IgD-negative memory B cell (primary cell): ENCODE data around the gene TLR10. TPM values are rescaled to one million over a fixed set of nuclear protein-coding genes. Genes with fewer than 3 reads are reported as not detected.
"Not testable (repeated sequence)": the region's sequence is repeated elsewhere in the genome, so short reads cannot be mapped to it uniquely, and the experiment has no call there.

Experiments
- H3K27ac Mint-ChIP-seq, 3 donors: one replicate each; pipeline ENCODE4 v1.8.0; 2020 to 2022; ENCODE audit warnings: mild to moderate bottlenecking in 3 of 3, mixed read lengths in 3 of 3, moderate library complexity in 1 of 3
- H3K27me3 Mint-ChIP-seq: one replicate; pipeline ENCODE4 v1.8.0; 2021; ENCODE audit warnings: mixed read lengths
- H3K36me3 Mint-ChIP-seq: one replicate; pipeline ENCODE4 v1.8.0; 2020; ENCODE audit warnings: mild to moderate bottlenecking, mixed read lengths
- H3K4me1 Mint-ChIP-seq, 3 donors: one replicate each; pipeline ENCODE4 v1.8.0; 2020 to 2022; ENCODE audit warnings: mixed read lengths in 3 of 3, mild to moderate bottlenecking in 1 of 3
- H3K4me3 Mint-ChIP-seq, 4 donors: one replicate each; pipeline ENCODE4 v1.8.0; 2020 to 2022; ENCODE audit warnings: mild to moderate bottlenecking in 4 of 4, mixed read lengths in 4 of 4, moderate library complexity in 3 of 4
- H3K9me3 Mint-ChIP-seq, 3 donors: one replicate each; pipeline ENCODE4 v1.8.0; 2020 to 2021; ENCODE audit warnings: mixed read lengths in 3 of 3, mild to moderate bottlenecking in 1 of 3
- polyA plus RNA-seq: library from polyadenylated mRNA; unstranded; fragments of 300-500 nt; fragmentation: Illumina TruSeq; gene quantifications from one replicate; pipeline ENCODE4 v1.2.3, GENCODE V29; 2021

Gene TLR10
- polyA plus RNA-seq, 1 donor from 2014 or later = 183 TPM

DNA sequence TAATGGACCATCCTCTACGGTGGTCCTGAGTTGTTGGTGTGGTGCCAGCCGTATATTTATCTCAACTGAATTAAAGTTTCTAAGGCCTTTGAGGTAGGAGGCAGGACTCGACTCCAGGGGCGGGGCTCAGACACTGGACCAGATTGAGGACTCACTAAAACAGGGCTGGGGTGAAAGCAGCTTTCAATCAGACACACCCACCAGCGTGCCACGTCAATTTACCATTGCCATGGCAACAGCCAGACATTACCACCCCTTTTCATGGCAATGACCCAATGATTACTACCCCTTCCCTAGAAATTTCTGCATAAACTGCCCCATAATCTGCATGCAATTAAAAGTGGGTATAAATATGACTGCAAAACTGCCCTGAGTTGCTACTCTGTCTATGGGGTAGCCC lies 28.5 kb upstream of the TLR10 start:
- Mint-ChIP-seq H3K27ac (no peak overlapping the region), H3K36me3 (peaks cover 2% of the 10 kb centered on the region), H3K4me1 (peaks cover 10 to 21% (median 18%) of the 10 kb centered on the region in 3 donors), H3K4me3 (peak overlapping the region in 1 of 4 donors; percentile 51), H3K9me3 (peaks cover 0 to 3% (median 0%) of the 10 kb centered on the region in 3 donors), H3K27me3 (no peaks in the 10 kb centered on the region)

DNA sequence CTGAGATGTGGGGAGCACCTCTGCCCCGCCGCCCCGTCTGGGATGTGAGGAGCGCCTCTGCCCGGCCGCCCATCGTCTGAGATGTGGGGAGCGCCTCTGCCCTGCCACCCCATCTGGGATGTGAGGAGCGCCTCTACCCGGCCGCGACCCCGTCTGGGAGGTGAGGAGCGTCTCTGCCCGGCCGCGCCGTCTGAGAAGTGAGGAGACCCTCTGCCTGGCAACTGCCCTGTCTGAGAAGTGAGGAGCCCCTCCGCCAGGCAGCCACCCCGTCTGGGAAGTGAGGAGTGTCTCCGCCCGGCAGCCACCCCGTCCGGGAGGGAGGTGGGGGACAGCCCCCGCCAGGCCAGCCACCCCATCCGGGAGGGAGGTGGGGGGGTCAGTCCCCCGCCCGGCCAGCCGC lies 24.7 kb upstream of the TLR10 start:
- H3K4me1 Mint-ChIP-seq = peaks cover 17 to 32% (median 28%) of the 10 kb centered on the region in 3 donors
- not testable (repeated sequence) for H3K36me3 Mint-ChIP-seq, H3K4me3 Mint-ChIP-seq, H3K27me3 Mint-ChIP-seq, H3K27ac Mint-ChIP-seq, H3K9me3 Mint-ChIP-seq

DNA sequence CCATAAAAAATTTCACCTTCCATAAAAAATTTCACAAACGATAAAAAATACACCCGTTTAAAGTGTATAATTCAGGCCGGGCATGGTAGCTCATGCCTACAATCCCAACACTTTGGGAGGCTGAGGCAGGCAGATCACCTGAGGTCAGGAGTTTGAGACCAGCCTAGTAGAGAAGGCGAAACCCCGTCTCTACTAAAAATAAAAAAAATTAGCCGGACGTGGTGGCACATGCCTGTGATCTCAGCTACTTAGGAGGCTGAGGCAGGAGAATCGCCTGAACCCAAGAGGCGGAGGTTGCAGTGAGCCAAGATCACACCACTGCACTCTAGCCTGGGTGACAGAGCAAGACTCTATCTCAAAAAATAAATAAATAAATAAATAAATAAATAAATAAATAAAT lies 23.5 kb upstream of the TLR10 start:
- not testable (repeated sequence) for H3K27me3 Mint-ChIP-seq, H3K9me3 Mint-ChIP-seq
- peak overlapping the region; percentile 75 to 95 (median 88) for H3K4me3 Mint-ChIP-seq
- peak overlapping the region; percentile 88 to 97 (median 89) for H3K27ac Mint-ChIP-seq
- peaks cover 10% of the 10 kb centered on the region for H3K36me3 Mint-ChIP-seq
- H3K4me1 Mint-ChIP-seq = peaks cover 20 to 36% (median 35%) of the 10 kb centered on the region in 3 donors

DNA sequence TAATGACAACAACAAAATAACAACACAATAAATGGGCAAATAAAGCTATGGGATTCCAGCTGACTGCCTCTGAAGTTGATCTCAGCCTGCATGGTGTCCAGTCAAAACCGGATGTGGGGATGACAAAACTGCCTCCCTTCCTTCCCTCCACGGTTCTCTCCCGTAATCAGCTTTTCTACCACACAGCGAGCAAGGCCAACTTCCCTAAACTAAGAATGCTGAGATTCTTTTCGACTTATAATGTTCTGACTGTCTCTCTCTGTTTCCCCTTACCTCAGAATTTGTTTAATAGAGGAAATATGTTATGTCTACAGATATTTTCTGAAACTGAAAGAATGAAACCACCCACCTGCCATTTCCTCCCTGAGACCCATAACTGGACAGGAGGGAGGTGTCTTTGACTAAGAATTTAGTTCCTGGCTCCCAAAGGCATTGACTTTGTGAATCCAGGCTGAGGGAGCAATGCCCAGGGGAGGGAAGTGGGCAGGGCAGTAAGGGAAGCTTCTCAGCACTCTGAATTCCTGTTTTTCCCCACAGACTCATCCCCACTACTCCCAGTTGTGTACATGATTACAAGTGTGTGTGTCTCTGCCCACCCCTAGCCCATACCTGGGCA lies 22.8 kb upstream of the TLR10 start:
- peaks cover 14% of the 10 kb centered on the region for H3K36me3 Mint-ChIP-seq
- peaks cover 3 to 5% (median 5%) of the 10 kb centered on the region in 3 donors for H3K9me3 Mint-ChIP-seq
- H3K4me1 Mint-ChIP-seq = peaks cover 20 to 41% (median 38%) of the 10 kb centered on the region in 3 donors
- peak overlapping the region; percentile 75 to 95 (median 88) for H3K4me3 Mint-ChIP-seq
- H3K27ac Mint-ChIP-seq = peak overlapping the region; percentile 88 to 97 (median 89)
- no peaks in the 10 kb centered on the region for H3K27me3 Mint-ChIP-seq

DNA sequence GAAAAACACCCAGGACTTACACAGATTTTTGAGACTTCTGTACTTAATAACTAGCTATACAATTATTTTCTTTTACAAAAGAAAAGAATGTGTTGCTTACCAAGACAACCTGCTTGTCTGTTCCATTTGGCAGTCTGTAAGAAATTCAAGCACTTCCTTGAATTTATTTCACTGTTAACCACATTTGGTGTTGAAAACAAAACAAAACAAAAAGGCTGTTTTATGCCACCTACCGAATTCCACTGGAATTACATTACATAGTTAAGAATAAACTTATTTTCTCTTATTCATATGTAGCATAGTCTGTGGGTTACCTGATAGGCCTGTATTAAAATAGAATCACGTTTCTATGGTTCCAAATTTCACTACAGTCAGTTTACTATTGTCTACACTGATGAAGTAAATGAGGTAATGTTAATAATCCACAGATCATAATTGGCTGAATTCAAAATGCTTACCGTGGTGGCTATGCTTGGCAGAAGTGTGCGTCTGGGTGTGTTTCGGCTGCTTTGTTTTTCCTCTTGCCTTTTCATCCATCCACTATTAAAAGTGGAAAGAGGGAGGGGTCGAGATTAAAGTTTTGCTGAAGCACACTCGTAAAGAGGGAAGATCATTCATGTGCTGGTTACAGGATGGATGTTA lies 22.0 kb upstream of the TLR10 start, which contains the start of gene TLR1:
TSS of gene TLR1 (minus strand) at position 138 of the 642 bp plus-strand sequence. CDS start 5,960 bp downstream, outside the sequence.
- H3K36me3 Mint-ChIP-seq = peaks cover 21% of the 10 kb centered on the region
- peak within 1 kb of the TSS; percentile 82 to 98 (median 94) for H3K4me3 Mint-ChIP-seq
- H3K27ac Mint-ChIP-seq = peak within 1 kb of the TSS; percentile 88 to 97 (median 89)
- H3K4me1 Mint-ChIP-seq = peaks cover 24 to 45% (median 40%) of the 10 kb centered on the region in 3 donors
- H3K9me3 Mint-ChIP-seq = peaks cover 9 to 14% (median 10%) of the 10 kb centered on the region in 3 donors
- no peaks in the 10 kb centered on the region for H3K27me3 Mint-ChIP-seq

DNA sequence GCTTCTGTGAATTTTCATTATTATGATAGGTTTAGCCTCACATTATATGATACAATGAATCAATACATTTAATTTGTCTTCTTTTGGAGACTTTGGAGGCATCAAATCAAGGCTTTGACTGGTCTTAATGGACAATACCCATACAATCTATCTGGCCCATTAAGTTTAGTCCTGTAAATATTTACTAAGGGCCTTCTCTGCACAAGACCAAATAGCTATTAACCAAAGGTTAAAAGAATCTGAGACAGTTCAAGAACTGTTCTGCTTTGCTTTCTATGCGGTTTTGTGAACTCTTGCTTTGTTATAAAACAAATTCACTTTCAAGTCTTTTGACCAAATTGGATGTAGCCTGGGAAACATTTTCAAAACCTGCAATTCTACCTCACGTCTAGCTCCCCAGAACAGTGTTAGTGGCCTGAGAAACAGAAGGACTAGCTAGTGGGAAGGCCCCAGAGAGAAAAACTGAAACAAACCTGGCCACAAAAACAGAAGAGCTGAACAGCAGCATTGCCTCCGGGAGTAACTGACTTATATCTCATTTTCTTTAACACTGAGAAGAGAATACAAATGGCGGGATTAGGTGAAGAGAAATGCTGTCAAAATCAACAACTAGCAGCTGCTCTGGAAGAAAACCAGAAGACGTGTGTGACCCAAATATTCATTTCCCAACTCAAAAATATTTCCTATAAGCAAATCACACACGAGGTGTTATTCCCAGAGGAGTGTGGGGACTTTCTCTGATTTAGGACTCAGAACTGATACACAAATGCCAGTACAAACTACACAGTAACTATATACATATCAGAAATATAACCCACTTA lies 21.3 kb upstream of the TLR10 start:
- Mint-ChIP-seq H3K36me3 (peaks cover 27% of the 10 kb centered on the region), H3K9me3 (peaks cover 13 to 17% (median 14%) of the 10 kb centered on the region in 3 donors), H3K4me3 (peak overlapping the region; percentile 82 to 98 (median 94)), H3K4me1 (peaks cover 25 to 46% (median 39%) of the 10 kb centered on the region in 3 donors), H3K27ac (peak overlapping the region; percentile 88 to 97 (median 89)), H3K27me3 (no peaks in the 10 kb centered on the region)

DNA sequence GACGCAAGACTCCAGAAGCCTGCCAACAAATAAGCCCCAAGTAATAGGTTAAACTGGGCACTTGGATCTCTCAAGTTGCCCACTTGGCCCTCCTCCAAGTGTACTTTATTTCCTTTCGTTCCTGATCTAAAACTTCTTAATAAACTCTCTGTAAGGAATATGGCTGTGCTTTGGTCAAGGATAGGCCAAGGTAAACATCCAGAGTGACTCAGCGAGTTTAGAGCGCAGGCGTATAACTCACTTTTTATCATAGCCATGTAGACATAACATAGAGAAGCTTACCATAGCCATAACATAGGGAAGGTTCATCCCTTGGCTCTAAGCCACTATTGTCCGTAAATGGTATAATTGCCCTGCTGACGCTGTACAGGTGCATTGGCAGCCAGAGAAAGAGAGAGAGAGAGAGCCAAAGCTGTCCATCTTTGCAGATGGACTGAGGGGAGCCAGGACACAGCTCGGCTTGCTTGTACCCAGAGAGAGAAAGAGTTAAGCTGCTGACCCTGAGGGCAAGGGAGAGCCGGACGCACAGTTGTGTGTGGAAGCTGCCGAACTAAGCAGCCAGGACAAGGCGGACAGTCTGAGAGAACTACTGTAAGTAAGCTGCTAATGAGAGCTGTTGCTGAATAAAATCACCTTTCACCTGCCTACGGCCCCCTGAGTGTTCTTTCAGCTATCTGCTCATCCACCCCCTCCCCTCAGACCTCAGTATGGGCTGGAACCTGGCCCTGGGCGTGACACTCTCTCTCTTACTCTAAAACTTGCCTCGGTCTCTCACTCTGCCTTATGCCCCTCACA lies 20.0 kb upstream of the TLR10 start:
- H3K36me3 Mint-ChIP-seq = peaks cover 30% of the 10 kb centered on the region
- H3K4me3 Mint-ChIP-seq = peak overlapping the region; percentile 66 to 98 (median 88)
- peaks cover 15 to 17% (median 16%) of the 10 kb centered on the region in 3 donors for H3K9me3 Mint-ChIP-seq
- H3K4me1 Mint-ChIP-seq = peaks cover 27 to 46% (median 39%) of the 10 kb centered on the region in 3 donors
- peak overlapping the region; percentile 63 to 97 (median 64) for H3K27ac Mint-ChIP-seq
- H3K27me3 Mint-ChIP-seq = no peaks in the 10 kb centered on the region

DNA sequence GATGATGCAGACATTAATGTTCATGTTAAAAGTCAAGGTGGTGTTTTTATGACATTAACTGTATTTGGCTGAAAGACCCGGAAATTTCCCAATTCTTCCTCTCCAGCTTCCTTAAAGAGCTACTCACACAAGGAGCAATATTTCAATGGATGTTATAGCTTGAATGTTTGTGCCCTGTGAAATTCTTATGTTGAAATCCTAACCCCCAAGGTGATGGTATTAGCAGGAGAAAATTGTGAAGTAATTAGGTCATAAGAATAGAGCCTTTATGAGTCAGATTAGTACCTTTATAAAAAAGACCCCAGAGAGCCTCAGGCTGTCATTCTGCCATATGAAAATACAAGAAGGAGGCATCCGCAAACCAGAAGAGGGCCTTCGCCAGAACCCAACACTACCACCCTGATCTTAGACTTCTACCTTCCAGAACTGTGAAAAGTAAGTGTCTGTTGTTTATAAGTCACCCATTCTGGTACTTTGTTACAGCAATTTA lies 18.2 kb upstream of the TLR10 start:
- Mint-ChIP-seq H3K4me3 (peak overlapping the region in 2 of 4 donors; percentile 41 to 79), H3K27ac (peak overlapping the region in 1 of 3 donors; percentile 53), H3K36me3 (peaks cover 38% of the 10 kb centered on the region), H3K4me1 (peaks cover 30 to 44% (median 39%) of the 10 kb centered on the region in 3 donors), H3K27me3 (no peaks in the 10 kb centered on the region), H3K9me3 (peaks cover 17 to 23% (median 19%) of the 10 kb centered on the region in 3 donors)

DNA sequence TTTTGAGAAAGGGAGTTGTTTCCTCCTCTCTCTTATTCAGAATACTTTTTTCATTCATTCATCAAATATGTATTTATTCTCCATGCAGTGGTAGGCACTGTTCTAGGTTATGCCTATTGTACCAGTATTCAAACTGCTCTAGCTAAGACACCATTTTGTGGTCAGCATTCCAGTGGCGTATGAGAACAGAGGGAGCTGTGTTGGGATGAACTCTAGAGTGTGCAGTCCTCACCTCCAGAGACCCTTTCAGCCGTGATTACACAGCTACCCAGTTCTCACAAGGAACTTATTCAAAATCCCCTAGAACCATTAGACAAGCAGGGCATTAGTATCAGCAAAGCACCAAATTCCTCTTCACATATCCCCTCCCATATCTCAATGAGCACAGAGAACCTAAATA lies 17.6 kb upstream of the TLR10 start:
- Mint-ChIP-seq H3K27ac (peak overlapping the region in 1 of 3 donors; percentile 40), H3K36me3 (peaks cover 43% of the 10 kb centered on the region)

DNA sequence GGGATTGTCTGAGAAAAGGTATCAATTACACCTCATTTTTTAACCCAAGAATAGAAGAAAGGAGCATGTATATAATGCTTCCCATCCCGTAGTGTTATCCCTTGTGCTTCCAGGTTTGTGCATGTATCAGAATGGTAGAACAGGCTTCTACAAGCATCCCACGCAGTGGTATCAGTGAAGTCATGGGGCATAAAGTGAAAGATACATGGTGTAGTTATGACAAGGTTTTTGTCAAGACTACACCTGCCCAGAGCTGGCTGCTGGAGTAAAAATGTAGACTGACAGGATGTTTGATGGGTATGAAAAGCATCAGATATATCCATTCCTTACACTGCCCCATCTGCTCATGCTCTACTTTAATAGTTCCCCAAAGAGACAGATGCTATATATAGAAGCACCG lies 12.3 kb upstream of the TLR10 start:
- Mint-ChIP-seq H3K9me3 (peaks cover 13 to 35% (median 23%) of the 10 kb centered on the region in 3 donors), H3K27me3 (no peaks in the 10 kb centered on the region), H3K4me1 (peaks cover 7 to 22% (median 15%) of the 10 kb centered on the region in 3 donors), H3K36me3 (peaks cover 49% of the 10 kb centered on the region), H3K27ac (no peak overlapping the region), H3K4me3 (no peak overlapping the region)

More for the DNA sequence above, 17.6 kb upstream of the TLR10 start:
- H3K4me3 Mint-ChIP-seq = peak overlapping the region in 2 of 4 donors; percentile 45 to 79
- H3K9me3 Mint-ChIP-seq = peaks cover 19 to 25% (median 21%) of the 10 kb centered on the region in 3 donors
- peaks cover 24 to 37% (median 34%) of the 10 kb centered on the region in 3 donors for H3K4me1 Mint-ChIP-seq
- H3K27me3 Mint-ChIP-seq = no peaks in the 10 kb centered on the region

DNA sequence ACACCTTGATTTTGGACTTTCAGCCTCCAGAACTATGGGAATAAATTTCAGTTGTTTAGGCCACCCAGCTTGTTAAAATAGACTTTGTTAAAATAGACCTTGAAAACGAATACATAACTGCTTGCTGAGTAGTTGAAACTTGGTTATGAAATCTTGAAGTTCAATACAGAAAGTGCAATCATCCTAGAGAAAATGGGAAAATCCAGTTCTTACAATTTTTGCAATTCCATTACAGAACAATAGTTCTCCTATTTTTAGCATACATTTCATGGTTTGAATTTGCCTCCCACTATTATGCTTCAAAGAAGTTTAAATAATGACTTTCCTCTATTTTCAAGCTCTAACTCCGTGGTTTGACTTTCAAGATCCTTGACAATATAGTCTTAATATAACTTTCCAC lies 11.3 kb upstream of the TLR10 start:
- H3K4me3 Mint-ChIP-seq = no peak overlapping the region
- no peaks in the 10 kb centered on the region for H3K27me3 Mint-ChIP-seq
- H3K27ac Mint-ChIP-seq = no peak overlapping the region
- peaks cover 10 to 33% (median 17%) of the 10 kb centered on the region in 3 donors for H3K9me3 Mint-ChIP-seq
- H3K4me1 Mint-ChIP-seq = peaks cover 3 to 17% (median 11%) of the 10 kb centered on the region in 3 donors
- peaks cover 44% of the 10 kb centered on the region for H3K36me3 Mint-ChIP-seq

DNA sequence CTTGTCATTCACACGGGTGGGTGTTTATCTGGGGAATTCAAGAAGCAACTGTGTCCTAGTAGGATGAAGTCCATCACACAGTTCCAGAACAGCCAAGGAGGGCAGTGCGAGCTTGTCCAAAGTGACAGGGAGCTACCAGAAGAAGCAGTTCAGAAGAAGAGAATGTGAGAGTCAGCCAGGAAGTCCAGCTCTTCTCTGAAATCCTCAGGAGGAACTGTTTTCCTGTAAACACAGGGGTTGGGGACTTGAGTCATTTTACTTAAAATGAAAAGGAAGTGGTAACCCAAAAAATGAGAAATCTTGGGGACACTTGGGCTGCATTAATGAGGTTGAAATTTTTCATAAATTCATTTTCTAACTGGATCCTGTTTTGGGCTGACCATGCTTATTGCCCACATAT lies 8.2 kb upstream of the TLR10 start:
- no peaks in the 10 kb centered on the region for H3K27me3 Mint-ChIP-seq
- H3K36me3 Mint-ChIP-seq = peaks cover 34% of the 10 kb centered on the region
- peak overlapping the region in 1 of 3 donors; percentile 68 for H3K27ac Mint-ChIP-seq
- H3K9me3 Mint-ChIP-seq = peaks cover 7 to 30% (median 13%) of the 10 kb centered on the region in 3 donors
- H3K4me3 Mint-ChIP-seq = no peak overlapping the region
- H3K4me1 Mint-ChIP-seq = peaks cover 6 to 20% (median 8%) of the 10 kb centered on the region in 3 donors

DNA sequence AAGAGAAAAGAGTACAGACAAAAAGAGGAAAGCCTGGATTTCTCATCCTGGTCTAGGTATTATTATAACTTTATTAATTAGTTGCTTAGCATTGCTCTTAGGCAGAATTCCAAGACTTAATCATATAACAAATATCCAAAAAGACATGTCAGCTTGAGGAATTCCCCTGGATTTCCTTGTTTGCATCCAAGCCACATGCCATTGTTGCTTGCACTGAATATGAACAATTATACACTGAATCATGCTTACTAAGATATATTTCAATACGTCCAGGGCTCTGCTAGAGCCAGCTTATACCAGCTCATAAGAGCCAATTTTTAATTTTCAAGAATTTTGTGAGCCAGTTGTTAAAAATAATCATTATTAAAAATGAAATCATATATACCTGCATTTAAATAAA lies 5.5 kb upstream of the TLR10 start:
- Mint-ChIP-seq H3K9me3 (peaks cover 4 to 20% (median 10%) of the 10 kb centered on the region in 3 donors), H3K4me3 (no peak overlapping the region), H3K27me3 (no peaks in the 10 kb centered on the region), H3K4me1 (peaks cover 14 to 25% (median 15%) of the 10 kb centered on the region in 3 donors), H3K36me3 (peaks cover 18% of the 10 kb centered on the region), H3K27ac (no peak overlapping the region)

DNA sequence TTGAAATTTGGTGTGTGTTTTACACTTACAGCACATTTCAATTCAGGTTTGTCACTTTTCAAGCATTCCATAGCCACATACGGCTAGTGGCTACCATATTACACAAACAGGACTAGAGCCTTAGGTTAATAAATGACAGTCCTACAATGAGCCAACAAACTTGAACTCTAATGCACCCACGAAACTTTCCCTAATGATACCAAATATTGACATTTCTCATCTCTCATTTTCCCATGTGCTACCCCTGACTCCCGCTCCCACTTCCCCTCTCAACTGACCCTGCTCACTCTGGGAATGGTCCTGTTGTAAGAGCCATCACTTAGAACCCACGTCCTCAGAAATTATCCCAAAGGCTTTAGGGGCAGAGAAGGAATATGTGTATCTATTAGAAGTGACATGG lies 4.9 kb upstream of the TLR10 start:
- Mint-ChIP-seq H3K4me1 (peaks cover 14 to 28% (median 16%) of the 10 kb centered on the region in 3 donors), H3K27me3 (no peaks in the 10 kb centered on the region), H3K9me3 (peaks cover 4 to 20% (median 10%) of the 10 kb centered on the region in 3 donors), H3K36me3 (peaks cover 18% of the 10 kb centered on the region), H3K27ac (peak overlapping the region in 1 of 3 donors; percentile 28), H3K4me3 (no peak overlapping the region)
